GM19025 (cell line): Measurements from ENCODE around the gene MLF2.
A peak's percentile ranks its signal among the peaks of the same experiment; 100 is the strongest.
"Not testable (repeated sequence)": the region's sequence is repeated elsewhere in the genome, so short reads cannot be mapped to it uniquely, and the experiment has no call there.

Source experiments
- ATAC-seq: cut with Tn5 transposase; IDR thresholded peaks from one replicate; pipeline ENCODE4 v1.9.1; 2021; ENCODE audit warnings: mild to moderate bottlenecking, low read depth, moderate library complexity; ENCODE audit not compliant: unreplicated experiment

Gene MLF2

GRCh38 chr12:6765634-6766581 is 13.0 kb upstream of the MLF2 start, which contains the start of gene PTMS:
Gene PTMS (plus strand): TSS chr12:6766363. CDS start chr12:6766706, 343 bp downstream.
- peak; percentile 11 for ATAC-seq

GRCh38 chr12:6765048-6765633 is 12.2 kb upstream of the MLF2 start:
- ATAC-seq: no peak

DNA sequence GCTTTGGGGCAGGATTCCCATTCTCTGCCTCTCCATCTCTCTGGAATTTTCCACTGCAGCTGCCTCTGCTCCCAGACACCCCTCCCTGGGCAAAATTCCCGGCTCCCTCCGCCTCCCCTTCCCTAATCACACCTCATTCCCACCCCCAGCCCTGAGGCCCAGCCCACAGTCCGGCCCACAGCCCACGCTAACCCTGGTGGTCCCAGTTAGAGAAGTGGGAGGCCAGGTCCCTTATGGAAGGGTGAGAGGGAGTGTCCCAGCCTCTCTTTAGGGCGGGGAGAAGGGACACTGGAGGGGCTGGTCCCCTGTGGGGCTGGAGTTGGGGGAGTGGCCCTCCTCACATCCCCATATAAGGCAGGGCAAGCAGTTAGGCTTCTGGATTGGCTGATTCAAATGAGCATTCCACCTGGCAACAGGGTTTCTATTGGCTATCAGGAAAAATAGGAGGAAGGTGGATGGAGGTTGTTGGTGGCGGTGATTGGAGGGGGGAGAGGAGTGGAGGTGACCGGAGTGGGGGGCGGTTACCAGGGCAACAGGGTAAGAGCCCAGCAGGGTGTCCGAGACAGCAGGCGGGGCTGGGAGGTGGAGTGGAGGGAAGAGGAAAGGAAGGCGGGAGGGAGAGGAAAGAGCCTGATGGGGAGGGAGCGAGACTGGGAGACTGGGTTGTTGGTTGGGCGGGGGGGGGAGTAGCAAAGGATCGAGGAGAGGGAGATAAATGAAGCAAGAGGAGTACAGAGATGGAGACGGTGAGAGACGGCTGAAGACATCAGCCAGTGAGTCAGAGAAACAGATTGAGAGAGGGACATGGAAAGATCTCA is 11.3 kb upstream of the MLF2 start:
- peak; percentile 72 for ATAC-seq

DNA sequence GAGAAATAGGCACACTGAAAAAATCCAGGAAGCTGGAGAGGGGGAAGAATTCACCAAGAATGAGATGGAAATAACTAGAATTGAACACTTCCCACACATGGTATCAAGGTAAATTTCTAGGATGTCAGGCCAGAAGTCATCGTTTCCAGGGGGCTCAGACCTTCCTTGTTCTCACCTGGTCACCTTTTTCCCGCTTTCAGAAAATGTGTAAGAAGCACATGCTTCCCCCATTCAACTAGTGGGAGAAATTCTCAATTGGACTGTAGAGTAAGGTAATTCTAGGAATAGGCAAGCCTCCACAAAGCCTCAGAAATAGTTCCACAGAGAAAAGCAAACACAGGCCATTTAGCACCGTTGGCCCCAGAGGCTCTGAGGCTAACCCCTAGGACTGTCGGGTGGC is 10.4 kb upstream of the MLF2 start:
- no peak for ATAC-seq

DNA sequence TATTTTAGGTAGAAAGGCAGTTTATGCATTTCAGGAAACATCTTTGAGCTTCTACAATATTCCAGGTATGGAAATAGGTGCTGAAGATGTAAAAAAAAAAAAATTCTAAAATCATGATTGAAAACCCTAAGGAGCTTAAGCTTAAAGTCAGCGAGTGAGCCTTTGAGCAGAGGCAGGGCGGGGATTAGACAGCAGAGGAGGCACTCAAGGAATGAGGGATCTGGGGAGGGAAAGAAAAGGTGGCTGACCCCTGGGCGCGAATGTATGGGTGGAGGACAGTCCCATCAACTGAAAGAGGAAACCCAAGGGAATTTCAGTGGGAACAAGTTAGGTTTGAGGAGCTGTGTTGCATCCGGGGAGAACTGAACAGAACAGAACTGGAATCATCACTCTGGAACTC is 6.8 kb upstream of the MLF2 start:
- ATAC-seq: no peak

DNA sequence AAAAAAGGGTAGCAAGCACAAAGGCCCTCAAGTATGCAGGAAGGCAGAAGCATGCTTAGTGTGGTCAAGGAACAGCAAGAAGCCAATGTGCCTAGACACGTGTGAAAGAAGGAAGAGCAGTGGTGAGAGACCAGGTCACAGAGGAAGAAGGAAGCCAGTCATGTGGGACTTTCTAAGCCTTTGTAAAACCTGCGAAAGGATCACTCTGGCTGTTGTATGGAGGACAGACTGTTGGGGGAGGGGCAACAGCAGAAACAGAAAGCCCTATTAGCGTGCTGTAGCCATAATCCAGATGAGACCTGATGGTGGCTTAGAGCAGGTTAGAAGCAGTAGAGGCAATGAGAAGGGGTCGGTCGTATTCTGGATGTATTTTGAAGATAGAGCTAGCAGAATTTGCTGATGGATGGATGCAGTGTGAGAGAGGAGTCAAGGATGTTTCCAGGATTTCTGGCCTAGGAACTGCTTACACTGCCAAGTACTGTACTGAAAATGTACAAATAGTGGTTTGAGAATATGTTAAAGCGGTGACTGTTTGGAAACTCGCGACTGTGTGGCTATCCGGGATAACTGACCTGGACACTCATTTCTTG is 5.7 kb upstream of the MLF2 start:
- no peak for ATAC-seq

DNA sequence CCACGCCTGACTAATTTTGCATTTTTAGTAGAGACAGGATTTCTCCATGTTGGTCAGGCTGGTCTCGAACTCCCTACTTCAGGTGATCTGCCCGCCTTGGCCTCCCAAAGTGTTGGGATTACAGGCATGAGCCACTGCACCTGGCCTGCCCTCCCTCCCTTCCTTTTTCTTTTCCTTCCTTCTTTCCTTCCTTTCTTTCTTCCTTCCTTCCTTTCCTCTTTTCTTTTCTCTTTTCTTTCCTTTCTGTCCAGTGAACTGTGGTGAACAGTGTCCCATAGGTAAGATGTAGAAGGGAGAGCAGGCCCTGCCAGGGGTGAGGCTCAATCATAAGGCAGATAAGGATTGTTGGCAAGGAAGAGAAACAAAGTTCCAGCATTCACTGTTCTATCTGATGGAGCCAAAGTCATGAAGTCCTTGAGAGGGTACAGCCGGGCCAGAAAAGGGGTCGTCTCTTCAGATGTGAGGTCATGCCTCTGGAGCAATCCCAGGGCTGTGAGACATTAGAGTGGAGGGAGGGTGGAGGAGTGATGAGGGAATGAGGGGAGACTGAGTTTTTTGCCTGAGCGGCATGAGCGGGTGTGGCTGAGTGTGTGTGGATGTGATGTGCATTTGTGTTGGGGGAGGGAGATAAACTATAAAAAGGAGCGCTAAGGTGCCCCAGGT is 4.2 kb upstream of the MLF2 start:
- ATAC-seq: no peak

DNA sequence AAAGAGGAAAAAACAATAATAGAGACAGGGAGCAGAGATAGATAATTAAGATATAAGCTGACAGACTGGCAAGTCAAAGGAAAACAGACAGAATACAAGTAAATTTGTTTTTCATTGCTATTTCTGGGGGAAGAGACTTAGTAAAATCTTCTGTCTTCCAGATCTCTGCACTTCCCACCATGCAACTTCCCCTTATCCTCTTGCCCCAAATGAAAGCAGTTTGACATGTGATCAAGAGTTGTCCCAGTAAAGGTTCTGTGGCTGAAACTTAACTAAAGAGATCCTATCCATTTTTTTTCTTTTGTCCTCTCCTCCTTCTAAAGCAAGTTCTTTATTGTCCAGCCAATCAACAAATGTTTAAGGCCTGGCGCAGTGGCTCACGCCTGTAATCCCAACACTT is 1.5 kb upstream of the MLF2 start:
- ATAC-seq: no peak

- ATAC-seq: no peak
These were observed 923 bp upstream of the MLF2 start for GRCh38 chr12:6753772-6754356.

- peak; percentile 1 for ATAC-seq
These were observed 597 bp downstream of the MLF2 start for GRCh38 chr12:6752167-6752920.

GRCh38 chr12:6751767-6752166 is 1.2 kb downstream of the MLF2 start:
- ATAC-seq: no peak

DNA sequence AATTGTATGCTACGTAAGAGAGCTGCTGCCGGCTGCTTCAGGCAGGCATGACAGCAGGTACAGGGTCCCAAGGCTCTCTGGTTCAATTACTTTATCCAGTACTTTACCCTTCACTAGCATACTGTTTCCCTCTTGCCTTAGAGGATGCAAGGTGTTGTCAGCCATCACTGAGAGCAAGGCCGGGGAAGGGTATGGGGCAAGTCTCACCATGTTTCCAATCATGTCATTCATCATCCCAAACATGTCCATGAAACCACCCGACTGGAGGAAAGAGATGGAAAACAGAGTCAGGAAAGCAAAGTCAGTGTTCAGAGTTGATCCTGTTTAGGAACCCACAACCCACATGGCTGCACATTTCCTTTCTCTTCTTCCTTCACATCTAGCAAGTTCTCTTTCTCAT is 2.4 kb downstream of the MLF2 start:
- ATAC-seq: no peak

GRCh38 chr12:6748761-6749160 is 4.2 kb downstream of the MLF2 start:
- no peak for ATAC-seq

DNA sequence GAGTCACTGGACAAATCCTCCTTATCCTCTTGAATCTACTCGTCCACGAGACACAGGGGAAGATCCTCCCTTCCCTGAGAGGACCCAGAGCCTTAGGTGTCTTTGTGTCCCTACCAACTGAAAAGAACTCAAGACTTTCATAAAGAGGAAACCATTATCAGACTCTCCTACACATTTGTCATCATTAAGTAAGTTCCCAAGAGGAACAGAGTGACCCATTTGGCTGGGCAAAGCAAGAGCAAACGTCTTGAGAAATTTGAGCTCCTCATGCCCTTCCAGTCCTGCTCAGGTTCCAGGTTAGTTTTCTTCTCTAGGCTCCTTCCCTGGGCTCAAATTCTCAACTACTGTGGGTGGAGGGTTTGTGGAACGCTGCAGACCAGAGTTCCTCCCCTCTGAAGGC is 5.7 kb downstream of the MLF2 start:
- no peak for ATAC-seq

- ATAC-seq: no peak
These were observed 7.0 kb downstream of the MLF2 start for GRCh38 chr12:6745741-6746525.

GRCh38 chr12:6743300-6743699 is 9.6 kb downstream of the MLF2 start:
- not testable (repeated sequence) for ATAC-seq

GRCh38 chr12:6742834-6743233 is 10.1 kb downstream of the MLF2 start:
- no peak for ATAC-seq

GRCh38 chr12:6742080-6742479 is 10.9 kb downstream of the MLF2 start:
- ATAC-seq: not testable (repeated sequence)
